GM10266 (cell line): ENCODE measurements around the gene BCL7A.
A peak's percentile ranks its signal among the peaks of the same experiment; 100 is the strongest.

Experiments used
- DNase-seq: peaks from one replicate; pipeline ENCODE4 v3.0.0; 2012; ENCODE audit errors: extremely low spot score
- CTCF ChIP-seq: IDR thresholded peaks from 2 replicates; pipeline ENCODE4 v1.5.1; 2012; ENCODE audit warnings: mild to moderate bottlenecking, low read depth; ENCODE audit not compliant: control insufficient read depth, insufficient read depth; ENCODE audit errors: missing control alignments

Gene BCL7A

GRCh38 chr12:122003651-122004611, 17.8 kb upstream of the BCL7A start:
- TF ChIP-seq CTCF: no peak
- peak; percentile 51 for DNase-seq

GRCh38 chr12:122004633-122005071, 17.0 kb upstream of the BCL7A start:
- no peak for TF ChIP-seq CTCF
- no peak for DNase-seq

- TF ChIP-seq CTCF: no peak
Measured at GRCh38 chr12:122005252-122005776, 16.4 kb upstream of the BCL7A start.

GRCh38 chr12:122006186-122006926, 15.3 kb upstream of the BCL7A start:
- no peak for TF ChIP-seq CTCF
- no peak for DNase-seq

More at GRCh38 chr12:122005252-122005776, 16.4 kb upstream of the BCL7A start:
- DNase-seq: no peak

- TF ChIP-seq CTCF: no peak
- no peak for DNase-seq
Measured at GRCh38 chr12:122009741-122010140, 11.9 kb upstream of the BCL7A start.

- TF ChIP-seq CTCF: no peak
- DNase-seq: no peak
Measured at GRCh38 chr12:122012184-122012583, 9.5 kb upstream of the BCL7A start.
